ENCODE data around the gene PARVB. TPM values are rescaled to one million over a fixed set of nuclear protein-coding genes. Genes with fewer than 3 reads are reported as not detected.

Gene PARVB
- polyA plus RNA-seq, 1 donor (not counting 4 experiments of a cell fraction or from before 2014, with no cell fraction given): 10.5 TPM

DNA sequence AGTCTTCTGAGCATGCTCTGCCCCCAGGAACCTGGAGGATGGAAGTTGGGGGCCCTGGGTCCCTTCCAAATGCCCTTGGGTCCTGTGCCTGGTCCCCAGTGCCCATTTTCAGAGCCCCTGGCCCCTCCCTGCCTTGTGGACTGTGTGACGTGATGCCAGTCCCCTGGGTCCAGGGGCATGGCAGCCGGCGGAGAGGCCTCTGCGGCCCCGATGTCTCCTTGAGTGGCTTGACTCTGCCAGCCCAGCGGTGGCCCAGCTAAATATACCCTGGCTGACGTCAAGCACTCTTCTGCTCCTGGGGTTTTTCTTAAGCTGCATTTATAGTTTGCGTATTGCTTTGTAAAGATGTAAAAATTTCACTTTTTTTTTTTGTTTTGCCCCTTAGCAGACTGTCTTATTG is 121.4 kb downstream of the PARVB start:
- no peak overlapping the region for H3K9ac ChIP-seq (ENCODE audit: control insufficient read depth, extremely low read depth, insufficient read depth, low read length)

GRCh38 chr22:44146088-44146861 is 122.2 kb downstream of the PARVB start:
- H3K27ac ChIP-seq (ENCODE audit: control insufficient read depth, insufficient read depth, low read length): no peak overlapping the region
- no peaks in the 10 kb centered on the region for H4K20me1 ChIP-seq (ENCODE audit: control insufficient read depth, extremely low read depth, insufficient read depth, low read length)
- H3K4me1 ChIP-seq (ENCODE audit: control insufficient read depth, extremely low read depth, insufficient read depth, low read length): no peaks in the 10 kb centered on the region
- H3K79me2 ChIP-seq (ENCODE audit: control insufficient read depth, insufficient read depth, low read length): no peaks in the 10 kb centered on the region
- dilution Hi-C loops (cut with MboI; ENCODE audit: extremely low pct_ligation_motif_present, low sequenced_read_pairs): no loop called here
- no peaks in the 10 kb centered on the region for H3K36me3 ChIP-seq (ENCODE audit: control insufficient read depth in 2 of 2, extremely low read depth in 1 of 2, insufficient read depth in 2 of 2, low read length in 2 of 2)
- no peaks in the 10 kb centered on the region for H3K9me1 ChIP-seq (ENCODE audit: control insufficient read depth, extremely low read depth, insufficient read depth, low read length)
- H3K27me3 ChIP-seq (ENCODE audit: control insufficient read depth, extremely low read depth, insufficient read depth, low read length): peaks cover 22% of the 10 kb centered on the region
- H2AFZ ChIP-seq (ENCODE audit: control insufficient read depth, low read length): no peak overlapping the region
- TF ChIP-seq EZH2 (IDR thresholded peaks at IDR 0.05; ENCODE audit: low read length): no peak
- TF ChIP-seq, protein P1, sequence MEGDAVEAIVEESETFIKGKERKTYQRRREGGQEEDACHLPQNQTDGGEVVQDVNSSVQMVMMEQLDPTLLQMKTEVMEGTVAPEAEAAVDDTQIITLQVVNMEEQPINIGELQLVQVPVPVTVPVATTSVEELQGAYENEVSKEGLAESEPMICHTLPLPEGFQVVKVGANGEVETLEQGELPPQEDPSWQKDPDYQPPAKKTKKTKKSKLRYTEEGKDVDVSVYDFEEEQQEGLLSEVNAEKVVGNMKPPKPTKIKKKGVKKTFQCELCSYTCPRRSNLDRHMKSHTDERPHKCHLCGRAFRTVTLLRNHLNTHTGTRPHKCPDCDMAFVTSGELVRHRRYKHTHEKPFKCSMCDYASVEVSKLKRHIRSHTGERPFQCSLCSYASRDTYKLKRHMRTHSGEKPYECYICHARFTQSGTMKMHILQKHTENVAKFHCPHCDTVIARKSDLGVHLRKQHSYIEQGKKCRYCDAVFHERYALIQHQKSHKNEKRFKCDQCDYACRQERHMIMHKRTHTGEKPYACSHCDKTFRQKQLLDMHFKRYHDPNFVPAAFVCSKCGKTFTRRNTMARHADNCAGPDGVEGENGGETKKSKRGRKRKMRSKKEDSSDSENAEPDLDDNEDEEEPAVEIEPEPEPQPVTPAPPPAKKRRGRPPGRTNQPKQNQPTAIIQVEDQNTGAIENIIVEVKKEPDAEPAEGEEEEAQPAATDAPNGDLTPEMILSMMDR (optimal IDR thresholded peaks at IDR 0.05 in 1 of 3, IDR thresholded peaks at IDR 0.05 in 1 of 3, conservative IDR thresholded peaks at IDR 0.05 in 1 of 3; ENCODE audit: extremely low read depth in 1 of 3, insufficient read depth in 2 of 3, low read length in 3 of 3): no peak
- no peak overlapping the region for H3K9ac ChIP-seq (ENCODE audit: control insufficient read depth, extremely low read depth, insufficient read depth, low read length)
- H3K9me3 ChIP-seq (ENCODE audit: control insufficient read depth, low read depth, low read length): no peaks in the 10 kb centered on the region
- no peak overlapping the region for H3K4me2 ChIP-seq (ENCODE audit: control insufficient read depth, extremely low read depth, insufficient read depth, low read depth, low read length)
- FAIRE-seq (no peak), DNase-seq (ENCODE audit: low read depth, low spot score) (no peak)
- no peak overlapping the region for H3K4me3 ChIP-seq (ENCODE audit: control insufficient read depth in 2 of 3, extremely low read depth in 1 of 3, insufficient read depth in 2 of 3, low read depth in 1 of 3, low read length in 3 of 3)

More for the DNA sequence above, 121.4 kb downstream of the PARVB start:
- H3K4me3 ChIP-seq (ENCODE audit: control insufficient read depth in 2 of 3, extremely low read depth in 1 of 3, insufficient read depth in 2 of 3, low read depth in 1 of 3, low read length in 3 of 3): no peak overlapping the region
- H3K79me2 ChIP-seq (ENCODE audit: control insufficient read depth, insufficient read depth, low read length): no peaks in the 10 kb centered on the region
- no peak overlapping the region for H3K4me2 ChIP-seq (ENCODE audit: control insufficient read depth, extremely low read depth, insufficient read depth, low read depth, low read length)
- H3K4me1 ChIP-seq (ENCODE audit: control insufficient read depth, extremely low read depth, insufficient read depth, low read length): no peaks in the 10 kb centered on the region
- dilution Hi-C loops (cut with MboI; ENCODE audit: extremely low pct_ligation_motif_present, low sequenced_read_pairs): no loop called here
- TF ChIP-seq EZH2 (IDR thresholded peaks at IDR 0.05; ENCODE audit: low read length): no peak
- TF ChIP-seq, protein P1 (optimal IDR thresholded peaks at IDR 0.05 in 1 of 3, IDR thresholded peaks at IDR 0.05 in 1 of 3, conservative IDR thresholded peaks at IDR 0.05 in 1 of 3; ENCODE audit: extremely low read depth in 1 of 3, insufficient read depth in 2 of 3, low read length in 3 of 3): no peak
- DNase-seq (ENCODE audit: low read depth, low spot score) (no peak), FAIRE-seq (no peak)
- no peaks in the 10 kb centered on the region for H3K9me1 ChIP-seq (ENCODE audit: control insufficient read depth, extremely low read depth, insufficient read depth, low read length)
- peaks cover 22% of the 10 kb centered on the region for H3K27me3 ChIP-seq (ENCODE audit: control insufficient read depth, extremely low read depth, insufficient read depth, low read length)
- no peak overlapping the region for H3K27ac ChIP-seq (ENCODE audit: control insufficient read depth, insufficient read depth, low read length)
- no peaks in the 10 kb centered on the region for H3K9me3 ChIP-seq (ENCODE audit: control insufficient read depth, low read depth, low read length)
- no peak overlapping the region for H2AFZ ChIP-seq (ENCODE audit: control insufficient read depth, low read length)
- no peaks in the 10 kb centered on the region for H4K20me1 ChIP-seq (ENCODE audit: control insufficient read depth, extremely low read depth, insufficient read depth, low read length)
- no peaks in the 10 kb centered on the region for H3K36me3 ChIP-seq (ENCODE audit: control insufficient read depth in 2 of 2, extremely low read depth in 1 of 2, insufficient read depth in 2 of 2, low read length in 2 of 2)
